Hematopoietic multipotent progenitor cell treated with erythropoietin and hydrocortisone succinate and interleukin-3 and kit ligand, for 6 days (in vitro differentiated cells): ENCODE data around the gene TTLL9.

Experiments used
- DNase-seq: peaks from one replicate; pipeline ENCODE4 v3.0.0-alpha.2; 2015

The TTLL9 gene

GRCh38 chr20:31837896-31838397 lies 32.5 kb upstream of the TTLL9 start:
- no peak for DNase-seq

- DNase-seq, result peak; percentile 38
Observed at GRCh38 chr20:31838646-31839292, 31.7 kb upstream of the TTLL9 start.

- DNase-seq, result no peak
Observed at GRCh38 chr20:31839782-31840487, 30.5 kb upstream of the TTLL9 start.

GRCh38 chr20:31840906-31841816 lies 29.3 kb upstream of the TTLL9 start:
- DNase-seq, result no peak

- no peak for DNase-seq
Observed at GRCh38 chr20:31841928-31842327, 28.5 kb upstream of the TTLL9 start.

GRCh38 chr20:31842471-31843157 lies 27.8 kb upstream of the TTLL9 start:
- DNase-seq, result no peak

GRCh38 chr20:31843288-31843687 lies 27.1 kb upstream of the TTLL9 start:
- no peak for DNase-seq

GRCh38 chr20:31843881-31844280 lies 26.6 kb upstream of the TTLL9 start:
- DNase-seq, result no peak

- DNase-seq, result no peak
Observed at GRCh38 chr20:31844737-31845299, 25.6 kb upstream of the TTLL9 start.

- DNase-seq, result no peak
Observed at GRCh38 chr20:31845300-31845863, 25.1 kb upstream of the TTLL9 start, which contains the start of gene FOXS1. FOXS1 (minus strand) TSS chr20:31845604; CDS start chr20:31845542, 62 bp downstream.

GRCh38 chr20:31846793-31847138 lies 23.7 kb upstream of the TTLL9 start:
- DNase-seq, result no peak

- no peak for DNase-seq
Observed at GRCh38 chr20:31848088-31848999, 22.1 kb upstream of the TTLL9 start.

GRCh38 chr20:31849306-31849930 lies 21.0 kb upstream of the TTLL9 start:
- no peak for DNase-seq

- no peak for DNase-seq
Observed at GRCh38 chr20:31851240-31851955, 19.0 kb upstream of the TTLL9 start.

GRCh38 chr20:31853481-31853880 lies 17.0 kb upstream of the TTLL9 start:
- DNase-seq, result no peak

- DNase-seq, result no peak
Observed at GRCh38 chr20:31856516-31856915, 13.9 kb upstream of the TTLL9 start.

GRCh38 chr20:31857861-31858759 lies 12.3 kb upstream of the TTLL9 start:
- no peak for DNase-seq

- no peak for DNase-seq
Observed at GRCh38 chr20:31858760-31859083, 11.7 kb upstream of the TTLL9 start.
